ENCODE measurements around the gene DAGLB.
A peak's percentile ranks its signal among the peaks of the same experiment; 100 is the strongest.

DAGLB gene

DNA sequence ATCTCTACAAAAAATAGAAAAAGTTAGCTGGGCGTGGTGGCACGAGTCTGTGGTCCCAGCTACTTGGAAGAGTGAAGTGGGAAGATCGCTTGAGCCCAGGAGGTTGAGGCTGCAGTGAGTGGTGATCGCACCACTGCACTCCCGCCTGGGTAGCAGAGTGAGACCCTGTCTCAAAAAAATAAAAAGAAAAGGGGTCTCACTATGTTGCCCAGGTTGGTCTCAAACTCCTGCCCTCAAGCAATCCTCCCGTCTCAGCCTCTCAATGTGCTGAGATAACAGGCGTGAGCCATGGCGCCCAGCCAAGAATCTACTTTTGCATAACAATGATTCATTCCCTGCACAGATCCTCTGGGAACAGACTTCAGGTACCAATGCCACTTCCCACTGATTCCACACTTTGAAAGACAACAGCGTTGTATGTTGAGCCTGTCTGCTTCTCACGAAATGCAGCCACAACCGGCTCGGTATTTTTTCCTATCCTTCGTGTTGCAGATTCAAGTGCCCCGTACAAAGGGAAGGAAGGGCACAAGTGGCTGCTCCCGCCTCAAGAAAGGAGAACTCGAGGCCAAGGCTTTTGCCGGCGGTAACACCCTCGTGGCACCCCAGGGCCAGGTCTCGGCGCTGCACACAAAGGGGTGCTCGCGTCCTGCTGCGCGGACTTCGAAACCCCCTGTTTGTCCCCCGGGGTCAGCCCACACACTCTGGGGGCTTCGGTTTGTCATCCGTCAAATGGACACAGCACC, 745 bp downstream of the DAGLB start:
- peak overlapping the region; percentile 99 for H3K4me3 ChIP-seq (ENCODE audit: insufficient read length, low read depth)
- peak overlapping the region; percentile 100 for H3K9ac ChIP-seq (ENCODE audit: insufficient read length, low read depth)
- no peak for TF ChIP-seq ZNF274 (IDR thresholded peaks at IDR 0.05; ENCODE audit: low read depth, low read length)
- no peak for TF ChIP-seq YY1 (IDR thresholded peaks at IDR 0.05; ENCODE audit: insufficient read depth, insufficient read length)
- TF ChIP-seq SUZ12 (IDR thresholded peaks at IDR 0.05; ENCODE audit: extremely low read depth, insufficient read depth, insufficient read length) = no peak
- H3K36me3 ChIP-seq (ENCODE audit: insufficient read depth, insufficient read length, low read length) = peaks cover 46% of the 10 kb centered on the region
- no peaks in the 10 kb centered on the region for H3K9me3 ChIP-seq (ENCODE audit: insufficient read depth, low read length)
- peaks cover 8% of the 10 kb centered on the region for H3K4me1 ChIP-seq (ENCODE audit: insufficient read depth, insufficient read length)
- no peaks in the 10 kb centered on the region for H3K27me3 ChIP-seq (ENCODE audit: insufficient read depth, insufficient read length)
- peak; percentile 95 for DNase-seq (ENCODE audit: low read depth, low spot score)

DNA sequence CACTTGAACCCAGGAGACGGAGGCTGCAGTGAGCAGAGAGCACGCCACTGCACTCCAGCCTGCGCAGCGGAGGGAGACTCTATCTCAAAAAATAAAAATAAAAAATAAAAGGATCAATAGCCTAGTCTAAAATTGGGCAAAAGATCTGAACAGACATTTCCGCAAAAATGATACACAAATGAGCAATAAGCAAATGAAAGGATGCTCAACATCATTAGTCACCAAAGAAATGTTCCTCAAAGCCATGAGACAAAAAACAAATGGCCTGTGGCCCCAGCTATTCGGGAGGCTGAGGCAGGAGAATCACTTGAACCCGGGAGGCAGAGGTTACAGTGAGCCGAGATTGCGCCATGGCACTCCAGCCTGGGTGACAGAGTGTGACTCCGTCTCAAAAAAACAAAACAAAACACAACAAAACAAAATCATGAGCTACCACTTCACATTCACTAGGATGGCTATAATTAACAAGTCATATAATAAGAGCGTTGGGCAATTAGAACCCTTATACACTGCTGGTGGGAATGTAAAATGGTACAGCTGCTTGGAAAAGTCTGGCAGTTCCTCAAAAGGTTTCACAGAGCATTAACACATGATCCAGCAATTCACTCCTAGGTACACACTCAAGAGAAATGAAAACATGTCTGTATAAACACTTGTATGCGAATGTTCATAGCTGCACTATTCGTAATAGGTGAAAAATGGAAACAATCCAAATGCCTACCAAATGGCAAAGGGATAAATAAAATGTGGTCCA, 3.1 kb downstream of the DAGLB start:
- H3K9ac ChIP-seq (ENCODE audit: insufficient read length, low read depth) = no peak overlapping the region
- peaks cover 55% of the 10 kb centered on the region for H3K36me3 ChIP-seq (ENCODE audit: insufficient read depth, insufficient read length, low read length)
- no peaks in the 10 kb centered on the region for H3K27me3 ChIP-seq (ENCODE audit: insufficient read depth, insufficient read length)
- H3K4me3 ChIP-seq (ENCODE audit: insufficient read length, low read depth) = no peak overlapping the region
- peaks cover 11% of the 10 kb centered on the region for H3K4me1 ChIP-seq (ENCODE audit: insufficient read depth, insufficient read length)
- no peak for TF ChIP-seq ZNF274 (IDR thresholded peaks at IDR 0.05; ENCODE audit: low read depth, low read length)
- no peak for TF ChIP-seq YY1 (IDR thresholded peaks at IDR 0.05; ENCODE audit: insufficient read depth, insufficient read length)
- no peak for DNase-seq (ENCODE audit: low read depth, low spot score)
- no peaks in the 10 kb centered on the region for H3K9me3 ChIP-seq (ENCODE audit: insufficient read depth, low read length)

DNA sequence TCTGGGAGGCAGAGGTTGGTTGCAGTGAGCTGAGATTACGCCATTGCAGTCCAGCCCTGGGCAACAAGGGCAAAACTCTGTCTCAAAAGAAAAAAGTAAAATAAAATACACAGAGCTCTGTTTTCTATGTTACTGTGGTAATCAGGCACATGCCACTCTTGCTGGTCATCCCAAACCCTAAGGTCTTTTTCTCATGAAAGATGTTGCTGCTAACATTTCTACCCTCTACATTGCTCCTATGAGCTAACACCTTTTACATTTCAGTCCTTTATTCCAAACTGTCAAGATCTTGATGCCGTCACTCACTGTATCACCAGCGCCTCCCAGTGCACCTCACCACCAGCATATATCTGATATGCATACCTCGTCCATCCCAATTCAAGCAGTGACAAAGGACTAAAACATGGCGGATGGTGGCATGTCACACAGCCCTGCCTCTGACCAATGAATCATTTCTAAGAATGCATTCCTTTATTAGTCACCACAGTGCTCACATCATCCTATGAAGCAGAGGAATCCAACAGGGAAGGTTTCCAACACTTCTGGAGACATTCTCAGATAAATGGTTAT, 4.3 kb downstream of the DAGLB start:
- peaks cover 11% of the 10 kb centered on the region for H3K4me1 ChIP-seq (ENCODE audit: insufficient read depth, insufficient read length)
- H3K36me3 ChIP-seq (ENCODE audit: insufficient read depth, insufficient read length, low read length) = peaks cover 66% of the 10 kb centered on the region
- DNase-seq (ENCODE audit: low read depth, low spot score) = no peak
- H3K9ac ChIP-seq (ENCODE audit: insufficient read length, low read depth) = no peak overlapping the region
- no peaks in the 10 kb centered on the region for H3K27me3 ChIP-seq (ENCODE audit: insufficient read depth, insufficient read length)
- TF ChIP-seq ZNF274 (IDR thresholded peaks at IDR 0.05; ENCODE audit: low read depth, low read length) = no peak
- TF ChIP-seq YY1 (IDR thresholded peaks at IDR 0.05; ENCODE audit: insufficient read depth, insufficient read length) = no peak
- no peak for TF ChIP-seq SUZ12 (IDR thresholded peaks at IDR 0.05; ENCODE audit: extremely low read depth, insufficient read depth, insufficient read length)
- H3K4me3 ChIP-seq (ENCODE audit: insufficient read length, low read depth) = no peak overlapping the region
- no peaks in the 10 kb centered on the region for H3K9me3 ChIP-seq (ENCODE audit: insufficient read depth, low read length)

DNA sequence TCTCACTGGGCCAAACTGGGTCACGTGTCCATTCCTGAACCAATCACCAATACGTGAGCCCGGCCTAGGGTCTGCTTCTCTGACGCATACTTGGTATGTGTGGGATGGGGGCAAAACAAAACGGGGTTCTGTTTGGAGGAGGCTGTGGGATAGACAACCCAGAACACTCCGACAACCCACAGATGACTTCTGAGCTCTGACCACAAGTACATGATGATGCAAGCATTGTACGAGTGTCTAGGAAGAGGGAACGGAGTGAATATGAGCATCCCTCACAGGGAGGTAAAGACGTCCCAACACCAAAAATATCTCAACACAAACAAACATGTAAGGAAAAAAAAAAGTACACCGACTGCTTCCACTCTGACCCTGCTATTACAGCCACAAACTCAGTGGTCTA, 5.6 kb downstream of the DAGLB start:
- no peak for DNase-seq (ENCODE audit: low read depth, low spot score)
- Histone ChIP-seq H3K4me3 (ENCODE audit: insufficient read length, low read depth) (no peak overlapping the region), H3K9me3 (ENCODE audit: insufficient read depth, low read length) (no peaks in the 10 kb centered on the region), H3K4me1 (ENCODE audit: insufficient read depth, insufficient read length) (peaks cover 11% of the 10 kb centered on the region), H3K9ac (ENCODE audit: insufficient read length, low read depth) (no peak overlapping the region), H3K36me3 (ENCODE audit: insufficient read depth, insufficient read length, low read length) (peaks cover 67% of the 10 kb centered on the region), H3K27me3 (ENCODE audit: insufficient read depth, insufficient read length) (no peaks in the 10 kb centered on the region)
- TF ChIP-seq SUZ12 (IDR thresholded peaks at IDR 0.05; ENCODE audit: extremely low read depth, insufficient read depth, insufficient read length) (no peak), YY1 (IDR thresholded peaks at IDR 0.05; ENCODE audit: insufficient read depth, insufficient read length) (no peak), ZNF274 (IDR thresholded peaks at IDR 0.05; ENCODE audit: low read depth, low read length) (no peak)

DNA sequence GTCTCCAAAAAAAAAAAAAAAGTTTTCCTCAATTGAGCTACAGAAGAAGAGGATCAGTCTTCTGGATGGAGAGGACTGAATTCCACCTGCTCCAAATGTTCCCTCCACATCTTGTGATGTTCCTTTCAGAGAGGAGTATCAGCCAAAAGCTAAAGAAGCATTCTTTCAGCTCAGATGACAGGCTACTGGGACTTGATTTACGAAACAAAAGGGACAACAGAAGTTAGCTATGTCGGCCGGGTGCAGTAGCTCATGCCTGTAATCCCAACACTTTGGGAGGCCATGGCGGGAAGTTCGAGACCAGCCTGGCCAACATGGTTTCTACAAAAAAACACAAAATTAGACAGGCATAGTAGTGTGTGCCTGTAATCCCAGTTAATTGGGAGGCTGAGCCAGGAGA, 7.4 kb downstream of the DAGLB start:
- Histone ChIP-seq H3K4me3 (ENCODE audit: insufficient read length, low read depth) (no peak overlapping the region), H3K9ac (ENCODE audit: insufficient read length, low read depth) (no peak overlapping the region), H3K27me3 (ENCODE audit: insufficient read depth, insufficient read length) (no peaks in the 10 kb centered on the region), H3K4me1 (ENCODE audit: insufficient read depth, insufficient read length) (peaks cover 11% of the 10 kb centered on the region), H3K9me3 (ENCODE audit: insufficient read depth, low read length) (no peaks in the 10 kb centered on the region), H3K36me3 (ENCODE audit: insufficient read depth, insufficient read length, low read length) (peaks cover 63% of the 10 kb centered on the region)
- DNase-seq (ENCODE audit: low read depth, low spot score) = no peak
- TF ChIP-seq SUZ12 (IDR thresholded peaks at IDR 0.05; ENCODE audit: extremely low read depth, insufficient read depth, insufficient read length) (no peak), ZNF274 (IDR thresholded peaks at IDR 0.05; ENCODE audit: low read depth, low read length) (no peak), YY1 (IDR thresholded peaks at IDR 0.05; ENCODE audit: insufficient read depth, insufficient read length) (no peak)

DNA sequence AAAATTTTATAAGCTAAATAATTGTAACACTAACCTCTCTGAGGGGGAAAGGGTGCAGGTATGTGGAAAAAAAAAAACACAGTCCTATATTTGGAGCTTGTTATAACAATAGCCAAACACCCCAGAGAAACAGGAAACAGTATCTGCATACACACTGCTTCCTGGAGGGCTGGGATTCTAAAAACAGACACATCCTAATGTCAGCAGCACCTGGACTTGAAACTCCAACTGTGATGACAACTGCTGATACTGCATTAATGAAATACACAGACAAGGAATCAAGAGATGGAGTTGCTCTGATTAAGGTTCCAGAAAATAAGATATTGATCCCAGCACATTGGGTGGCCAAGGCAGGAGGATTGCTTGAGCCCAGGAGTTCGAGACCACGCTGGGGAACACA, 9.3 kb downstream of the DAGLB start:
- no peak for TF ChIP-seq ZNF274 (IDR thresholded peaks at IDR 0.05; ENCODE audit: low read depth, low read length)
- DNase-seq (ENCODE audit: low read depth, low spot score) = no peak
- peaks cover 63% of the 10 kb centered on the region for H3K36me3 ChIP-seq (ENCODE audit: insufficient read depth, insufficient read length, low read length)
- H3K4me3 ChIP-seq (ENCODE audit: insufficient read length, low read depth) = no peak overlapping the region
- no peaks in the 10 kb centered on the region for H3K9me3 ChIP-seq (ENCODE audit: insufficient read depth, low read length)
- no peaks in the 10 kb centered on the region for H3K27me3 ChIP-seq (ENCODE audit: insufficient read depth, insufficient read length)
- H3K9ac ChIP-seq (ENCODE audit: insufficient read length, low read depth) = no peak overlapping the region
- peaks cover 11% of the 10 kb centered on the region for H3K4me1 ChIP-seq (ENCODE audit: insufficient read depth, insufficient read length)

DNA sequence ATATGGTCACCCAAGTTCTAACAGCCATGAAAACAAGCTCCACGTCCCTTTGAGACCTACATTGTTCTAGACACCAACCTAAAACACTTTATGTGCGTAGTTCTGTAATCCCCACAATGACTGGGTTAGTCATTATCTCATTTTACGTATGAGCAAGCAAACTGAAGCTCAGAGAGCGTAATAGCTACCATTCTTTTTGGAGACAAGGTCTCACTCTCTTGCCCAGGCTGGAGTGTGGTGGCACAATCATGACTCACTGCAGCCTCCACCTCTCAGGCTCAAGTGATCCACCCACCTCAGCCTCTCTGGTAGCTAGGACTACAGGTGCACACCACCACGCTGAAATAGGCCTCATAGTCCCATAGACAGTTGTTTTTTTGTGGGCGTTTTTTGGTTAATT, 10.5 kb downstream of the DAGLB start:
- no peak for DNase-seq (ENCODE audit: low read depth, low spot score)
- TF ChIP-seq ZNF274 (IDR thresholded peaks at IDR 0.05; ENCODE audit: low read depth, low read length) (no peak), YY1 (IDR thresholded peaks at IDR 0.05; ENCODE audit: insufficient read depth, insufficient read length) (no peak), SUZ12 (IDR thresholded peaks at IDR 0.05; ENCODE audit: extremely low read depth, insufficient read depth, insufficient read length) (no peak)
- H3K4me3 ChIP-seq (ENCODE audit: insufficient read length, low read depth) = no peak overlapping the region
- H3K36me3 ChIP-seq (ENCODE audit: insufficient read depth, insufficient read length, low read length) = peaks cover 60% of the 10 kb centered on the region
- H3K4me1 ChIP-seq (ENCODE audit: insufficient read depth, insufficient read length) = peaks cover 11% of the 10 kb centered on the region
- H3K9ac ChIP-seq (ENCODE audit: insufficient read length, low read depth) = no peak overlapping the region
- no peaks in the 10 kb centered on the region for H3K27me3 ChIP-seq (ENCODE audit: insufficient read depth, insufficient read length)
- no peaks in the 10 kb centered on the region for H3K9me3 ChIP-seq (ENCODE audit: insufficient read depth, low read length)
